NCI-H526 (cell line): Measurements from ENCODE around the gene ATXN7L1.
"Not testable (repeated sequence)": the region's sequence is repeated elsewhere in the genome, so short reads cannot be mapped to it uniquely, and the experiment has no call there.

Experiments
- DNase-seq, 2 experiments: peaks; one replicate each; lab custom pipeline; 2025; lab: John Stamatoyannopoulos, UW

Gene ATXN7L1

DNA sequence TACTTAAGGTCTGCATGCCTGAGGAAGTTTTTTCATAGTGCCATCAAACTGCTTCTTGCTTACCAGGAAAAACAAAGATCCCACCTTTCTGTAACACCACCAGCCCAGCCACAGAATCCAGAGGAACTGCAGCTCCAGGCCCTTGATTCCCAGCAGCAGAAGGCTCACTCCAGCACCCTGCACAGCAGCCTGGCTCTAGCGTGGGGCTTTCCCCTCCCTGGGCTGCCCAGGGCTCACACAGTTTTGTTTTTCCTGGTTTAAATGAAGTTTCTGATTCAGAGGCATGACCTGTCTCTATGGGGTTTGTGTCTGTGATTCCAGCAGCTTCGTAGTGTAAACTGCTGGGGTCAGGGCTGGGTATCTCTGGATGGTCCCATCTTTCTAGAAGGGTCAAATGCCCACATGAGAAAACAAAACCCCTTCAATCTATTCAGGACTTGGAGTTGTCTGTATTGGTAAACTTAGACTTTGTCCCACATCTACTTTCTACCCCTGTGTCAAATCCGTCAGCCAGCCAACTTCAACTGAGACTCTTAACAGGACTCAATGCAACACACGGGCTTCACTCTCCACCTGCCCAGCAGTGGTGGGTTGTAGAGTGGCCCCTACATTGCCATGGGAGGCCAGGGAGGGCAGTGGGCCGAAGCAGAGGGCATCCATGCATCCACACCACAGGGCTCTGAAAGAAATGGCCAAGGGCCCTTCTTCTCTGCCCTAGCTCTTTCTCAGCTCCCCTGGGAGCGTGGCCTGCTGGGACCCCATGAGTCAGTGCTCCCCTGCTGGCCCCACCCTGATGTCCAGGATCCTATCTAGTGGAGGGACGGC lies 73.6 kb downstream of the ATXN7L1 start:
- no peak for DNase-seq

DNA sequence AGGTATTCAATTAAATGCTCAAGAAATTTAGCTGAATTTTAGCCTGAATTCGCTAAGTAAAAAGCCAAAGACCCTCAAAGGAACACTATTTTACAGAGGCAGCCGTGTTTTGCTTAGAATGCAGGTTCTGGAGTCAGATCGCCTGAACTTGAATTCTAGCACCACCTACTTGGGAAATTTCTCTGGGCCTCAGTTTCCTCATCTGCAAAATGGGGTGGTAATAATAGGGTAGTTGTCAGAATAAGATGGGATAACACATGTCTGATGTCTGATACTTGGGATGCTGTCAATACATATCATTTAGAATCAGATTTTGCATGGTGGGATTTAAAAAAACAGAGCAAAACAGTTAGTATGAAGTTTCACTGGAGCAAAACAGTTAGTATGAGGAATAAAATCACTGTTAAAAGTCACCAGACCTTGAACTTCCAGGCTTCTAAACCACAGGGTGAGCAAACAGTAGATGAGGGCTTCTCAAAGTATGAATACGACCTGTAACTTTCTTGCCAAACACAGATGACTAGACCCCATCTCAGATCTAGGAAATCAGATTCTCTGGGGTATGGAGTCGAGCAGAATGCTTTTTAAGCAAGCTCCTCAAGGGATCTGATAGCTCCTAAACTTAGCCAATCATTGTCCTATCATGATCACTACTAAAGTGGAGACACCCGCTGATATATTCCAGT lies 75.4 kb downstream of the ATXN7L1 start:
- DNase-seq, result no peak

DNA sequence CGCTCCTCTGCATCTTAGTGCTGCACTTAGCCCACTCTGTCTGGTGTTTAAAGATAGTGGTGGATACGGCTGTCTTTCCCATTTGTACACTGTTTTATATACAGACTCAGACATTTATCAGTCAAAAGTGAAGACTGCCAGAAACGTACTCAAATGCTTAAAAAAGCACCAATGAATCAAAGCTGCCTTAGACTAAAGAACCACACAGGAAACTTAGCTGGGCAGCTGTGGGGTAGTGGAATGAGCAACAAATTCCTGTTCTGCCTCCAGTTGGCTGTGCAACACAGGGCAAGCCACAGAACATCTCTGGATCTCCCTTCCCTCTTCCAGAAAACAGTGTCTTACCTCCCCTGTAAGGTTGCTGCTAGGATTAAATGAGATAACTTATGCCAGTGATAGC lies 76.0 kb downstream of the ATXN7L1 start:
- no peak for DNase-seq

DNA sequence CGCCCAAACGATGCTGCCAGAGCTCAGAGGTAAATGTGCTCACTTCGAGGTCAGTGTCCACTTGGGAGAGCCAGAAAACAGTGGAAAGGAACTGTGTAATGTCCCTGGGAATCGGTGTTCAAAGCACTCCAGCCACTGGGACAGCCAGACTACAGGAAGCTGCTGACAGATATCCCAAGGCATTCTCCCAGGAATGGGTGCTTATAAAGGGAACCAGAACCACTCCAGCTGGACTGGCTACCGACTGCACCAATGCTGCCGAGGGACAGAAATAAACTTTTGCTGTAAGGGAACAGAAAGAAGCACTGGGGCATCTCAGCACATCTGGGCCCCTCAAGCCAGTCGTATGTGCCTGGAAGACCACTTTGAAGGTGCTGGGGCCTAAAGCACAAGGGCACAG lies 76.7 kb downstream of the ATXN7L1 start:
- DNase-seq, result no peak

DNA sequence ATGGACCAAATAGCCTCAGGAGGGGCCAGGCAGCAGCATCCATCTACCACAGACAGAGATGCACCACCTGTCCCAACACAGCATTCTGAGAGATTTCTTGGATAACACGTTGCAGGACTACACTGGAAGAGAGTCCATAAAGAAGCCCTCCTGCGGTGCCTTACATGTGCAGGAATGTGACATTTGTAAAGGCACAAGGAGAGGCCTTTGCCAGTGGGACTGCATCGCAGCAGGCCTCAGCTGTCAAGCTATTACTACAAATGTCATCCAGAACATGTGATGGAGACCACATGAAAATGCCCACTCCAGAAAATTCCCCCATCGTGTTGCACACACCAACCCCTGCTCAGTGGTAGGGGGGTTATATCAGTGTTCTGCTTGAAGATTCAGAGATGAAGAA lies 77.4 kb downstream of the ATXN7L1 start:
- no peak for DNase-seq

DNA sequence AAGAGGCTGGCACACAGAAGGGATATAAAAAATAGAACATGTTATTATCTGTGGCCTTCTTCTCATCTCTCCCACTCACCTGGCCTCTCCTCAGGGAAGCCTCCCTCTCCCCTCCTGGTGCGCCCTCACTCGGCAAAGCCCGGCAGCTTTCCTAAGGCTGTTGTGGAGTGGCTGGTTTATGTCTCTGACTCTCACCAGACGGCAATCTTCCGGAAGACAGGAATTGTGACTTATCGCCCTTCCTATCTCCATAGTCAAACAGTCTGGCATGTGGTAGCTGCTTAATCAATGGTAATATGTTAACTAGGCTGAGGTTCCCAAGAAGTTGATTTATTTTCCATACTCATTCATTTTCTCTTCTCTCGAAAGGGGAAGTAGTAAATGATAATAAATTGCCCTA lies 78.7 kb downstream of the ATXN7L1 start:
- no peak for DNase-seq

DNA sequence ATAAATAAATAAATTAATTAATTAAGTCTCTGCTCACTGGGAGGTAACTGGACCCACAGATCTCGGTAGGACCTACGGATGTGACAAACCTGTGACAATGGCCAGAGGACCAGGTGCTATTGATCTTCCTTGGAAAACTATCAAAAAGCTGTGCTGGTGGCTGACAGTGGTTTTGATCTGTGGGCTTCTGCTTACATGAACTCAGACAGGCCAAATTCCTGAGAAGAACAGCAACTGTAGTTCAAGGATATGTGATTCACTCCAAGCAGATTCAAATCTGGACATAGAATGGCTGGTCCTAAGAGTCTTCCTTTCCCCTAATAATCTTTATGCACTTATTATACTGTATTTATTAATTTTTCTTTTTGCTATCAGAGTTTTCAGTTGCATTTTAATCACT lies 80.0 kb downstream of the ATXN7L1 start:
- DNase-seq, result no peak

DNA sequence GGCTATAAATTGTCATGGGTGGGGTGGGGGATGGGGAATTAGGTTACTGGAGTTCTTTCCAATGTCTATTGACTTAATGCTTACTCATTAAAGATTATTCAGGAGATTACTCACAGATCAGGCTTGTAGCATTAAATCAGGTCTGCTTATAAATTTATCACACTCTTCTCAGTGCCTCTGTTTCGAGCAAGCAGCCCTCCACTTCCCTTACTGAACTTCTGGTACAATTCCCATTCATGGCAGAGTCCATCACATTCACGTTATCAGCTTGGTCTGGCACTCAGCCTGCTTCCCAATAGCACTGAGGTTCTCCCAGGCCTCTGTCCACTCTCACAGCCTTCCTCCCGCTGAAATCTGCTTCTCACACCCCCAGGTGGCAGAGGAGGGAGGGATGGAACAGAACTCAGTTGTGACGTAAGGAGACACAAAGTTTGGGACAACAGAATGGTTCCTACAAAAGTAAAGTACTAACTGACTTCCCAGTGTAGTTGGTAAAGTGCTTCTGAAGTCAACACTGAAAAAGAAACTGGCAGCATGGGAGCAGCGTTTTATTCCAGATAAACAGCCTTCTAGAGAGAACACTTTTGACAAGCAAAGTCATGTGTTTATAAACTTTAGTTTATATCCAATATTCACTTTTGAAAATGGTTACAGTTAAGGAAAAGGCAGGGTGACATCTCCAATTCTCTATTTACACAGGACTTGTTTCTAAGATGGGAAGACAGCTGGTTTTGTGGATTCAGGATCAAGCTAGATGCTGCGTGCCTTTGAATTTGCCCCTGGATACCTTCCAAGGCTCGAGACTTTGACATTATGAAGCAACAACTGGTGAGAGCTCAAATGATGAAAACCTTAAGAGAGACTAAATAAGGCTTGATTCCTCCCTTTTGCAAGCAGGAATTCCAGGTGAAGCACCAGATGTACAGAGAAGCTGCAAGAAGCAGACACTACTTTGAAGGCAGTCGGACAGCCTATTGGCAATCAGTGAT lies 81.4 kb downstream of the ATXN7L1 start:
- DNase-seq, result no peak

DNA sequence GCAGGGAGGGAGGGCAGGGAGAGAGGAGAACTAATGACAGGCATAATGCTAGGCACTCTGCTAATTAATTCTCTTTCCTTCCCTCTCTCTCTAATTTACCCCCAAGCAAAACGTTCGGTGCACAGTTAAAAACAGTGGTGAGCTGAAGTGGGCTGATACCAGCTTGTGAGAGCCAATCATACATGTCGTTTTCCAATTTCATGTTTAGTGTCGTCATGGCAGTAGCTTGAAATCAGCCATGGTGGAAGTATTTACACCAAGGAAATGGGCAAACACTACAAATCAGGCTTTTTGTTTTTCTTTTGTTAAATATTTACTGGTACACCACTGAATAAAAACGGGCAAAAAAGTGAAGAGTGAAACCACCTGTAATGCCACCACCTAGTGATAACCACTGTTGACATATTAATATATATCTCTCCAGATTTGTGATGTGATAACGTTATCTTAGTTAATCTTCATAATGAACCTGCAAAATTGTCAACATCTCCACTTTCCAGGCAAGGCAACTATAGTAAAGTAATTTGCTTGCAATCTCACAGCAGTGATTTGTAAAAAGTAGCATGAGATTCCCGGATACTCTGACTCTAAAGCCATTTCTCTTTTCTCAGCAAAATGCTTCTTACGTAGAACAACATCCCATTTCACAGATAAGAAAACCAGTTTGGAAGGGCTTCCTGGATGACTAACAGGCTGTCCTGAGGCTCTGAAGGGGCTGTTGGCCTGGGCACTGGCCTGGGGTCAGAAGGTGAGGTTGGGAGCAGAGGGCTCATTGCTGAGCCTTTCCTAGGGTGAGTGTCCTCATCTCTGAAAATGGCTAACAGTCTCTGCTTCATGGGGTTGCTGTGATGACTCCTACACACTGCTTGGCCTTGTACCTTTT lies 83.7 kb downstream of the ATXN7L1 start:
- no peak for DNase-seq

DNA sequence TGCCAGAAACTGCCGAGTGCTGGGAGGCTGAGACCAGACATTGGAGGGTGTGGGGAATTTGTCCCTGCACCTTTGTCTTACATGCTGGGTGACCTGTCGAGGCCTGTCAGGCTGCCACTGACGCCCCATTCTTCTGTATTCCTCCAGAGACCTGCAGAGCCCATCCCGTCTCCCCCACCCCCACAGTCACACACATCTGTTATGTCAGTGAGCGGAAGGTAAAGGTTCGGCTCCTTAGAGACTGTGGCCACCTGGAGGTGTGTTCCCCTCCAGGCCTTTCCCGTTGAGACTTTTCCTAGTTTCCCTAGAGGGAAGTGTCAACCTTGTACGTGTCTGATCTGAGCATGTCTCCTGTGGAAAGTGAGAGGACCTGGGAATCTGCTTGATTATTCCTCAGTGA lies 84.5 kb downstream of the ATXN7L1 start:
- no peak for DNase-seq

DNA sequence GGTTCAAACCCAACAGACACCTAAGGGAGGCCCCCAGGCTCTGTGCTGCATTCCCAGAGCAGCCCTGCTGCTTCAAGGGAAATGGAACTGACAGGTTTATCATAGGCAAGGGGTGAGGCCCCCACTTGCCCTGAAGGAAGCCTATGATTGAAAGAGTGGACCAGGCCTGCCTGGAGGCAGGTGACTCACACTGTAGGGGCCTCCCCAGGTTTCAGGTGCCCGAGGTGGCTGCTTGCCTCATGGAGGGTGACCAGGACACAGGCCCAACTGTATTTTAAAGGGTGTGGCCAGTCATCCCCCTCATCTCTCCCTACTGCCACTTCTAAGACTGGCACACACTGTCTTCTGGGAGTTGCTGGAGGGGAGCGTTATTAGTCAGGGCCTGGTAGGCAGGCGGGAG lies 85.4 kb downstream of the ATXN7L1 start:
- DNase-seq, result no peak

DNA sequence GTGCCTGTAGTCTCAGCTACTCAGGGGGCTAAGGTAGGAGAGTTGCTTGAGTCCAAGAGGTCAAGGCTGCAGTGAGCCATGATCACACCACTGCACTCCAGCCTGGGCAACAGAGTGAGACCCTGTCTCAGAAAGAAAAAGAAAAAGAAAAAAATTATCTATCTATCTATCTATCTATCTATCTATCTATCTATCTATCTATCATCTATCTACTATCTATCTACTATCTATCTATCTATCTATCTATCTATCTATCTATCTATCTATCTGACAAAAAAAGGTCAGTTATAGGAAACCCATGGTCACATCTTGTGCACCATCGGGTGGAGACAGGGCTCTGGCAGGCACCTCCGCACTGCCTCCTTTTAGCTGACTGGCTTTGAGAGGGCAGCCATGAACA lies 85.9 kb downstream of the ATXN7L1 start:
- not testable (repeated sequence) for DNase-seq

DNA sequence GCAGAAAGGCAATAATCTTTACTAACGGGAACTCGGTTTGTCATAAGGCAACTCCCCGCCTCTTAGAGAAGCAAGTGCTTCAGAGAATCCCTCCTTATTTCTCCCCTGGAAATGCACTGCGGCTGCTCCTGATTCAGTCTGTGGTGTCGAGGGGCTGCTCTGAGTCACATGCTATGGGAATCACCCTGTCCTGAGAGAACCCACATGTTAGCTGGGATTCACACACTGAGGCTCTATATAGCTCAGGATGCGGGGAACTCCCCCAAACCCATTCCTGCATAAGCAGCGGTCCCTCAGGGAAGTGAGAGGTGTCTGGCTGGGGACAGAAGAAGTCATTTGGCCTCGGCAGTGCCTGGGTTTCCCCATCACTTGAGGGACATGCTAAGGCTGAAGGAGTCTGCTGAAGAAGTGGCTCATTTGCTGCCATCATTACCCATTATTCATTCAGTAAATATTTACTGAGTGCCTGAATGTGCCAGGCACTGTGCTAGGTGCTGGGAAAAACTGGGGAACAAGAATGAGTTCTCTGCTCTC lies 87.5 kb downstream of the ATXN7L1 start:
- DNase-seq, result no peak

DNA sequence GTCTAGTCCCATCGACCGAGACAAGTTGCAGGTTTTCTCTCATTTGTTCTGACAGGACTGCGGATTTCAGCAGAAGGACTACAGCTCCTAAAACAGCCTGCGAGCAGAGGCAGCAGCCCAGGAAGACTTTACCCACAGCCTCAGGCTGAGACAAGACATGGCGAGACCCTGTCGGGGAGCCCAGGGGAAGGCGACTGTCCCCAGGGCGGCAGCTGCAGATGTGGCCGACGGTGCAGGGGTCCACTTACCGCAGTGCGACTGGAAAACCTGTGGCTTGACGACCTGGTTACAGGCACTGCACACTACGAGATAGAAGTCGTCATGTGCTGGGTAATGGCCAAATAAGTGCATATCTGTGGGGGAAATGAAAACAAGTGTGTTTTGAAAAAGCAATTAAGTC lies 88.0 kb downstream of the ATXN7L1 start:
- no peak for DNase-seq

DNA sequence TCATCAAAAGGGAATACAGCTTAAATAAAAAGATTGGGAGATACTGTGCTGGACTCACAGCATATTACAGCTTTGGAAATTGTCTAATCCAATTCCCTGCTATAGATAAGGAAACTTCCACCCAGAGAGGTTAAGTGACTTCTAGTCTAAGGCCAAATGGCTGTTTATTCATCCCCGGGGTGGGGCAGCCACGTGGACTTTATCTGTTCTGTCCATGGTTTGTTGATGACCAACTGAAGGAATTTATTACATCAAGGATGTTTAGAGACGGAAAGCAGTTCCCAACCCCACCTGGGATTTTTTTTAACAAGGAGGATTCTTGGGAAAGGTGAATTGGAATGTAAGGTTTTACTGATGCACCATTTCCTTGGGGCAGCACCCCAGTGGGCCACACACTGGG lies 88.6 kb downstream of the ATXN7L1 start:
- no peak for DNase-seq

DNA sequence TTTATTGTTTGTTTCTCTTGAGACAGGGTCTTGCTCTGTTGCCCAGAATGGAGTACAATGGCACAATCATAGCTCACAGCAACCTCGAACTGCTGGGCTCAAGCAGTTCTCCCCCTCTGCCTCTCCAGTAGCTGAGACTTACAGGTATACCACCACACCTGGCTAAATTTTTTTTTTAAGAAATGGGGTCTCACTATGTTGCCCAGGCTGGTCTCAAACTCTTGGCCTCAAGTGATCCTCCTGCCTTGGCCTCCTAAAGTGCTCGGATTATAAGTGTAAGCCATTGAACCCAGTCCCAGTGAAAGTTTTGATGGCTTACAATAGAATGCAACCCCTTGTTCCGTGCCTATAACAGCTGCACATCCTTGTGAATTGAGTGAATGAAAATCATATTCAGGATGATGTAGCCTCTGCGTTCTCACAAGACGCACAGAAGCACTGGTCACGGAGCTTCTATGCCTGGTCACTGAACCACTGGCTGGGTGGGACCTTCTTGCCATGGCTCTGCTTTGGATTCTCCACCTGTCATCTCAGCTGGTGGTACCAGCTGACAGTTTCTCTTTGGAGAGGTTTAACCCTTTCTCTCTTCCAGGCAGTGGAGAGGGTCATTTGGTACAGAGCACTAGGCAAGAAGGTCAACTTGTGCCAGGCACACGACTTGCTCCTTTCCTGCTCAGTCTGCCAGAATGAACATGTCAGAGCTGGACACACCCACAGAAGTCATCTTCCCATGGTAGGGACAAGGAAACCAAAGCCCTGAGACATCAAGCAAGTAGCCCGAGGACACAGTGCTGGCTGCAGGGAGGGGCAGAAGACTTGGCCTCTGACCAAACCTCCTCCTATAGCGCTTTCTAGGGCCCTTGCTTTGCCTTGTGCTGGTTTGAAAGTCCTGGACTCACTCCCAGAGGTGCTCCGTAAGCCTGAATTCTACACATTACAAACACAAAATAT lies 89.6 kb downstream of the ATXN7L1 start:
- DNase-seq, result no peak

DNA sequence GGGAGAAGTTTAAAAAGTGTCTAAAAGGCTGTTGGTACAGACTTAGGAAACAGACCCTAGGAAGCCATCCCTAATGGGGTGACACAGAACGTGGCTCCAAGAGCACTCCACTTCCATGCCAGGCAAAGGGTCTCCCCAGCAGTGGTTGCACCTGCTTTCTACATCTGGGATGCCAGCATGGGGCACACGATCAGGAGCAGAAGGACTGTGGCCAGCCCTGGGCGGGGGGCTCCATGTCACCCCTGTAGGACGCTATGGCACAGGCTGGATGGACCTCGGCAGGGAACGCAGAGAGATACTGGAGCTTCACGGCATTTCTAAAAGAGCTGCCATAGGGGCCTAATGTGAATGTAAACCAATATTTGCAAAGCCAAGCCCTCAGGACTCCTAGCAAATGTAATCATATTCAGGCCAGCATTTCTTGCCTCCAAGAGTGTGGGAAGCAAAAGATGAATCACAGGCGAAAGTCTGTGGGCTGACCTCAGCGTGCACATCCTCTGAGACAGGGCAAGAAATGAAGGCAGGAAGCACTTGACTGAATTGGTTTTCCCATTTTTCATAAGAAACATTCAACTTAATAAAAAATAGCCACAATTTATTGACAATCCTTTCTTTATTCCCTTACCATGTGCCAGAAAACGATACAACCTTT lies 93.9 kb downstream of the ATXN7L1 start:
- no peak for DNase-seq

DNA sequence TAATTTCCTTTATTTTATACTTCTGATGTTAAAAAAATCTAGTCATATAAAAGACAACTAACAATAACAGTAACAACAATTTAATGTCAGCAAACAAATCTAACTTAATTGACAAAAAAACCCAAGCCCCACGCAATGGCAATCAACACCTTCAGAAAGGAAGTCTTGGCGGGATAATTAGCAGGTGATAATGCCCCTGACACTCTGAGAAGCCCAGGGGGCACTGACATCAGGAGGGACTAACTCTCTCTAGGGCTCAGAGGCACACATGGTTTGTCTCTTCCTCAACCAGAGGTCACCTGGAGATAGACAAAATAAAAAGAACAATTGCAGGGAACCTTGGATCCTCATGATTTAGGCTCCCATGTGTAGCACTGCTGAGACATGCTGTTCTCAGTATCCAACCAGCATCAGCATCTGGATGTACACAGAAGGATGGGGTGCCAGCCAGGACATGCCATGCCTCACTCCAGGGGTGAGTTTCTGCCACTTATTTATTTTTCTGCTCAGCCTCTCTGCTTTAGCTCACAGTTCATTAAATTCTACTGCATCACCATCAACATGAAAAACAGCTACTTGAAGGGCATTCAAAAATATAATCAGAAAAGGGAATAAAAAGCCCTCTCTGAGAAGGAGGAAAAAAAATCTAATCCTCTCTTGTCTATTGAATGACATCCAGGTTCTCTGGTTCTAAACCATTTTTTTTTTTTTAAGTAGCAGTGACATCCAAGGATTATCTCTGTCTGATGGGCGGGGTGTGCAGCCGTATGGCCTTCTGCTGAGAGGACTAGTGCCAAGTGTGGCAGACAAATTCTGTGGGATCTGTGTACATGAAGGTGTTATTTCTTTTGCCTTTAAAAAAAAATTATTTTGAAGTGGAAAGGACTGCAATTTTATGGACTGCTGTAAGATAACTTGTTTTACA lies 96.3 kb downstream of the ATXN7L1 start:
- DNase-seq, result no peak
